ENCODE results near the gene TOP3B. TPM values are rescaled to one million over a fixed set of nuclear protein-coding genes. Genes with fewer than 3 reads are reported as not detected.
"Not testable (repeated sequence)": the region's sequence is repeated elsewhere in the genome, so short reads cannot be mapped to it uniquely, and the experiment has no call there.

Gene TOP3B
- polyA plus RNA-seq, 4 donors = 18.7 to 44.1 (median 30.9) TPM

DNA sequence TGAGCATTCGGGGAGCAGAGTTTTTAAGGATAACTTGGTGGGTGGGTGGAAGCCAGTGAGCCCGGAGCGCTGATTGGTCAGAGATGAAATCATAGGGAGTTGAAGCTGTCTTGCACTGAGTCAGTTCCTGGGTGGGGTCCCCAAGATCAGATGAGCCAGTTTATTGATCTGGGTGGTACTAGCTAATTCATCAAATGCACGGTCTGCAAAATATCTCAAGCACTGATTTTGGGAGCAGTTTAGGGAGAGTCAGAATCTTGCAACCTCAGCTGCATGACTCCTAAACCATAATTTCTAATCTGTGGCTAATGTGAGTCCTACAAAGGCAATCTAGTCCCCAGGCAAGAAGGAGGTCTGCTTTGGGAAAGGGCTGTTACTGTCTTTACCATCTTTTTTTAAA is 72.2 kb downstream of the TOP3B start:
- not testable (repeated sequence) for DNase-seq (ENCODE audit: low read depth in 4 of 4, low spot score in 2 of 4)

DNA sequence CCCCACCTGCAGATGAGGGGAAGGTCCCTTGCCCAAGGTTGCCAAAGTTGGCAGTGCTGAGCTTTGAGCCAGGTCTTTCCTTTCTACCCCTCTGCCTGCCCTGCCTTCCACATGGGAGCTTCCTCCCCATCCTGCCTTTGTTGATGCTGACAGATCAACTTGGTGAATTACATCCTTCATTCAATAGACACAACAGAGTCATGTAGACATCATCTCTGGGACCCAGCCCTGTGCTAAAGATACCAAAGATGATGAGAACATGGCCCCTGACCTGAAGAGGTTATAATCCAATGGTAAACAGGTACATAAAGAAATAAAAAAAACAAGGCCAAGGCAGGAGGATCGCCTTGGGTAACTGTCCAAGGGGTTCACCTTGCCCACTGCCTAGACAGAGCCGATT is 72.7 kb downstream of the TOP3B start:
- DNase-seq (ENCODE audit: low read depth in 4 of 4, low spot score in 2 of 4) = no peak

DNA sequence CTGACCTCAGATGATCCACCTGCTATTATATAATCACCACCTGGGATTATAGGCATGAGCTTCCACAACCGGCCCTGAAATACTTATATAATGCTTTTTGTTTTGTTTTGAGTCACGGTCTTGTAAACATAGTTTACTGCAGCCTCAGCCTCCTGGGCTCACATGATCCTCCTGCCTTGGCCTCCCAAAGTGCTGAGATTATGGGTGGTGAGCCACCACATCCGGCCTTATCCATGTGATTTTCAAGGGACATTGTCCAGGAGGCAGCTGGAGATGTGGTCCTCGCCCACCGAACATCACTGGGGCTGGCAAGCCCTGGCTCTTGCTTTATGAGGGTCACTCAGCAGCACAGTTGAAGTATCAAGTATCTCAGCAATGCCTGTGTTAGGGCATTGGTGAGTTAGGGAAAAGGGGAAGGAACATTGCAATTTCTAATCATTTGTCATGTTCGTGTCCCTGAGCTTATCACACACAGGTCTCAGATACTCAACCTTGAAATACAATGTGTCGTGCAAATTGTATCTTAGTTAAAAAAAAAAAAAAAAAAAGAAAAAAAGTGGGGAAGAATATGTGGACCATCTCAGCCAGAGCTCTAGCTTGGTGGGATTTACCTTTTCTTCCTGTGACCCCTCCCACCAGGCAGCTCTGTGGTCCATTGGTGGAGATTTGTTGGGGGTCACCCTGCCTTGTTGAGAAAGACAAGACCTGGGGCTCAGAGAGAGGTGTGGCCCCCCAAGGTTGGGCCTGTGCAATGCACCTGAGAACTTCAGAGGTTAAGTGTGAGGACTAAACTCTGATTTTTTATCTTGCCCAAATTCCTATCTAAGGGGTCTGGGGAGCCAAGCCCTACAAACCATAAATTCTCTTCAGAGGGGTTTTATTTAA is 74.7 kb downstream of the TOP3B start:
- DNase-seq (ENCODE audit: low read depth in 4 of 4, low spot score in 2 of 4) = no peak

Other genes with a start within 250 kb of the TOP3B start
- 10 to 100 TPM; 13.5 to 18.1 (median 15.6) TPM for gene YPEL1, start 247.0 kb downstream of the TOP3B start, polyA plus RNA-seq (ENCODE audit: insufficient read length in 4 of 4)
- 100 to 1,000 TPM; 118 to 128 (median 125) TPM for gene MAPK1, start 115.1 kb downstream of the TOP3B start, polyA plus RNA-seq (ENCODE audit: insufficient read length in 4 of 4)
- 10 to 100 TPM; 33.8 to 44.9 (median 41.1) TPM for gene PPM1F, start 29.9 kb downstream of the TOP3B start, polyA plus RNA-seq (ENCODE audit: insufficient read length in 4 of 4)

All from left renal cortex interstitium (tissue), 4 donors.